Measurements from ENCODE around the gene DHX30. TPM values are rescaled to one million over a fixed set of nuclear protein-coding genes. Genes with fewer than 3 reads are reported as not detected.
A peak's percentile ranks its signal among the peaks of the same experiment; 100 is the strongest.

DHX30 gene
- total RNA-seq, 2 experiments from 2014 or later = 84.8 to 95.6 TPM

DNA sequence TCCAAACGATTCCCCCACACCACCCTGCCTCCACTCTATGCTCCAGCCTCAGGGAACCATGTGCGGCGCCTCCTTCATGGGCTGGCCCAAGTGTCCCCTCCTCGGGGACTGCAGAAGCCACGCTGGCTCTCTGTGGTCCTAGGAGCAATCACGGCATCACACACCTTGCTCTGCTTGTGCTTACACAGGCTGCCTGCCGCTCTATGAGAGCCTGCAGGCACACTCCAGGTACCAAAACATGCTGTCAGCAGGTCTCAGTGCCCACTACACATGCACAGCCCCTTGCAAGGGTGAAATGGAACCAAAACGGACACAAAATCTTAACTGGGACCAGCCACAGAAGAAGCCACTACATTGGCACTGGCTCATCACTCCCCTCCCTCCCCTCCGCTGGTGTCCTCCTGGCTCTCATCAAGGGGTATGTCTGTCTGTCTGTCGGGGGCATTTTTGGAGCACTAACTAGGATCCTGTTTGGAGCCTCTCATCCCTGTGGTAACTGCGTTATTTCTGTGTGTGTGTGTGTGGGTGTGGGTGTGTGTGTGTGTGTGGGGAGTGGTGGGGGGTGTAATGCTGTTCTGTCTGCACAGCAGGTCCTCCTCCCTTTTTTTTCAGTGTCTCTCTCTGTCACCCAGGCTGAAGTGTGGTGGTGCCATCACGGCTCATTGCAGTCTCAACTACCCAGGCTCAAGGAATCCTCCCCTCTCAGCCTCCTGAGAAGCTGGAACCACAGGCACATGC is 60.6 kb downstream of the DHX30 start:
- CTCF ChIA-PET = interaction anchor here (1.4 kb wide), 1 partner anchor 26 kb away, joined by 4 read pairs; no protein-coding TSS in a partner anchor
- peaks cover 8% of the 10 kb centered on the region for H3K36me3 Mint-ChIP-seq
- no peaks in the 10 kb centered on the region for H3K27me3 Mint-ChIP-seq
- DNase-seq (no peak), ATAC-seq (no peak)
- no peak overlapping the region for H3K4me3 Mint-ChIP-seq
- H3K4me1 Mint-ChIP-seq = no peaks in the 10 kb centered on the region
- no peaks in the 10 kb centered on the region for H3K9me3 Mint-ChIP-seq (ENCODE audit: low read depth)
- no peak overlapping the region for H3K27ac Mint-ChIP-seq

DNA sequence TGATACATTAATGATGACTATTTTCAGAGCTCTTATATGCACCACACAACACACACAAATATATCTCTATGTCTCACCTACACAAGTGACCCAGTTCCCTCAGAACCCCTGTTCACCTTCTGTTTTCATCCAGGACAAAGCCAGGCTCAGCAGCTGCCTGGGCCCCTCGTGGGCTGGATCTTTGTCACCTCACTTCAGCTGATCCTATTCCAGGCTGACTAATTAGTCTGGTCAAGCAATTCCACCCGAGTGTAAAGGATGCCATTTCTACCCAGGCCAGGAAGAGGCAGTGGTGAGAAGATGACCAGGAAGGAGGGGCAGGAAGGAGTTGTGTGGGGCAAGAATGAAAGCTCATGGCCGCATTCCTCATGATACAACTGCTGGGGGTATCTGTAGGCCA is 62.3 kb downstream of the DHX30 start:
- DNase-seq (no peak), ATAC-seq (no peak)
- Mint-ChIP-seq H3K36me3 (peaks cover 18% of the 10 kb centered on the region), H3K27ac (no peak overlapping the region), H3K9me3 (ENCODE audit: low read depth) (no peaks in the 10 kb centered on the region), H3K4me3 (no peak overlapping the region), H3K27me3 (no peaks in the 10 kb centered on the region), H3K4me1 (no peaks in the 10 kb centered on the region)
- CTCF ChIA-PET = interaction anchor here (1.3 to 1.7 kb wide), 3 partner anchors 28 to 125 kb away, joined by 3 to 4 read pairs (median 3); no protein-coding TSS in a partner anchor

DNA sequence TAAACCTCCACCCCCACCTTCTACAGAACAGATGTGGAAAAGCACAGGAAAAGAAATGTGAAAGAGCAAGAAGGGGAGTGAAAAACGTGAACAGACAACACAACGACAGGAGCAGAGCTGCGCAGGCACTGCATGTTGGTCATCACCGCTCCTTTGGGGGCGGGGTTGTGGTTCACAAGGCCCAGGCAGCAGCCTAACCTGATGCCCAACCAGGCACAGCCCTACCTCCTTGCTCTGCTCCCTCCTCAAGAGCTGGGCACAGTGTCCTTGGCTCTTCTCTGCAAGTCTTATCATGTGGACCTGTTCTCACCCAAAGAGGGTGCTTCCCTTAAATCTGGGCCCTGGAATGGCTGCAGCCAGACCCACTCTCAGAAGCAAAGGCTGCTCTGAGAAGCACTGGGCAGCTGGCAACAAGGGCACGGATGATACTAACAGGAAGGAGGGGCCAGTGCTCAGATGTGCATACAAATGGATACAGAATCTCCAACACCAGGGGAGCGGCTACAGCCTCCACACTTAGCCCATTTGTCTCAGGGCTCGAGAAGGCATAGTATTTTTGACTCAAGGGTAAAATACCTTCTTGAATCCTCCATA is 64.6 kb downstream of the DHX30 start:
- CTCF ChIA-PET = interaction anchor here (1.6 kb wide), 1 partner anchor 159 kb away, joined by 4 read pairs; no protein-coding TSS in a partner anchor
- no peak for ATAC-seq
- H3K9me3 Mint-ChIP-seq (ENCODE audit: low read depth) = no peaks in the 10 kb centered on the region
- H3K4me3 Mint-ChIP-seq = no peak overlapping the region
- H3K27ac Mint-ChIP-seq = no peak overlapping the region
- H3K27me3 Mint-ChIP-seq = no peaks in the 10 kb centered on the region
- peaks cover 33% of the 10 kb centered on the region for H3K36me3 Mint-ChIP-seq
- no peaks in the 10 kb centered on the region for H3K4me1 Mint-ChIP-seq
- no peak for DNase-seq

DNA sequence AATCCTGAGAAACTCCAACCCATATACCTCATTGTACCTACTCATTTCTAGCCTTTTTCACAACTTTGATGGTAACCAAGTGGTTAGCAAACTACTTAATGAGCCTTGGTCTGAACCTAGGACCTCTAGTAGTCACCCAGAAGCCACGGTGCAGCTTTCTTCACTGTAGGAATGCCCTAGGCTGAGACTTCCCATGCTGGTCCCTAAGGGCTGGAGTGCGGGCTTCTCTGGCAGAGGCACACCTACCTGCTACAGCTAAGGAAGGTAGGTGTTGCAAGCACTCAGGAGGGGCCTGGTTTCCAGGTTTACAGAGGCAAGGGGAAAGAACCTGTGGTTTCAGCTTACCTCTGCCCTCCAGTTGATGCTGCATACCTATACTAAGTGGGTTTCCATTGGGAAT is 65.4 kb downstream of the DHX30 start:
- Mint-ChIP-seq H3K4me3 (no peak overlapping the region), H3K27ac (no peak overlapping the region), H3K27me3 (no peaks in the 10 kb centered on the region), H3K9me3 (ENCODE audit: low read depth) (no peaks in the 10 kb centered on the region), H3K4me1 (no peaks in the 10 kb centered on the region), H3K36me3 (peaks cover 33% of the 10 kb centered on the region)
- DNase-seq = no peak
- CTCF ChIA-PET = no interaction called here
- no peak for ATAC-seq

DNA sequence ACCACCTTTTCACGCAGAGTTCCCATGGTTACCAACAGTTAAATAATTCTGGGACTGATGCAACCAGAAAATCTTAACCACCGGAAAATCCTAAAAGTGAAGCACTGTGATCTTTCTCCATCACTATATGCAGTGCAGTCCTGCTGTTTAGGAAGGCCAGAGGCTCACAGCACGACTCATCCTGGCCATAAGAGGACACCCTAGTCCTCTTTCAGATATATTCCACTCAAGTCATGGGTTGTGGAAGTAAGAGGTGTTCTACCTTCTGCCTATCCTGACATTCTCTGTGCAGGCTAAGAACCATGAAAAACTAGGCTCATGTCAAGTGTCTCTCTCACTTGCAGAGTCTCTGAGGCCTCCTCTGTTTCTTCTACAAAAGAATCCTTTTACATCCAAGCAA is 67.2 kb downstream of the DHX30 start:
- CTCF ChIA-PET = interaction anchor here (1.3 kb wide), 1 partner anchor 33 kb away, joined by 3 read pairs; no protein-coding TSS in a partner anchor

DNA sequence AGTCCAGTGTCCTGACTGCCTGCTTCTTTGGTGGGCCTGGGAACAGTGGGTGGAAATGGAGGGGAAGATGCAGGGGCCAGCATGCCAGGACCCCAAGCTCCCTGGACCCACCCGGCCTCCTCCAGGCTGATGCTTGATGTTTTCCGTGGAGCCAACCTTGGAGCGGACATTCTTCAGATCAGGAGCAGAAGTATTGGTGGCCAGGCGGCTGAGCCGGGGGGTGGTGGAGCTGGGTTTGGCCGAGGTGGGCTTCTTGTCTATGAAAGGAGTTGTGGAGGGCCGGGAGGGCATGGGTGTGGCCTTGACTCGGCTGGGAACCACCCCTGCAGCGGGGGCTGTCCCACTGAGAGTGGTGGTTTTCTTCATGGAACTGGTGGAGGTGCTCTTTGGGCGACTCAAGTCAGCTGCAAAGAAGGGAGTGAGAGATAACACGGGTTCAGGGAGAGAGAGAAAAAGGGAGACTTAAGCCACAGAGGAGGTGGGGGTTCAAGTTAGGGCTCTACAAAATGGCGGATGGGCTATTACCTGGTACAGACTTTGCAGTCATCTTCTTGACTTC is 67.8 kb downstream of the DHX30 start:
- ATAC-seq = no peak
- CTCF ChIA-PET = interaction anchor here (1.2 kb wide), 1 partner anchor 281 kb away, joined by 3 read pairs; no protein-coding TSS in a partner anchor
- H3K27ac Mint-ChIP-seq = no peak overlapping the region
- no peak overlapping the region for H3K4me3 Mint-ChIP-seq
- no peaks in the 10 kb centered on the region for H3K9me3 Mint-ChIP-seq (ENCODE audit: low read depth)
- no peaks in the 10 kb centered on the region for H3K27me3 Mint-ChIP-seq
- no peaks in the 10 kb centered on the region for H3K4me1 Mint-ChIP-seq
- H3K36me3 Mint-ChIP-seq = peaks cover 37% of the 10 kb centered on the region
- DNase-seq = no peak

More for the DNA sequence above, 67.2 kb downstream of the DHX30 start:
- no peak for DNase-seq
- Mint-ChIP-seq H3K36me3 (peaks cover 35% of the 10 kb centered on the region), H3K4me1 (no peaks in the 10 kb centered on the region), H3K27ac (no peak overlapping the region), H3K4me3 (no peak overlapping the region), H3K9me3 (ENCODE audit: low read depth) (no peaks in the 10 kb centered on the region), H3K27me3 (no peaks in the 10 kb centered on the region)
- ATAC-seq = no peak

DNA sequence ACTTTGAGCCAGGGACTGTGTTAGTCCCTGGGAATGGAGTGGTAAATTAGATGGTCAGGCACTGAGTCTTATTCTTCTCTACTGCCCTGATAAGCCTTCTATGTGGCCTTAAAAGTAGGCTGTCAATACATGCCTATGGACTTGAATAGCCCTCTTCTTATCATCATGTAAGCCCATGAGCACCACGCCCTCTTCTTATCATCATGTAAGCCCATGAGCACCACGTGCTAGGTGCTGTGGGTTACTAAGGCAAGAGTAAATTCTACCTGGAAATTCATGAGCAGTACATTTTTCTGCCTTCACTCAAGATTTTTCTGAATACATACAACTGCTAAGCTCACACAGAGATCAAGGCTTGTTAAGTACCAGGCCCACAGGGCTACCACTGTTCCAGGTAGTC is 68.5 kb downstream of the DHX30 start:
- Mint-ChIP-seq H3K4me1 (no peaks in the 10 kb centered on the region), H3K9me3 (ENCODE audit: low read depth) (no peaks in the 10 kb centered on the region), H3K27me3 (no peaks in the 10 kb centered on the region), H3K27ac (no peak overlapping the region), H3K36me3 (peaks cover 35% of the 10 kb centered on the region), H3K4me3 (no peak overlapping the region)
- CTCF ChIA-PET = interaction anchor here (1.2 kb wide), 1 partner anchor 280 kb away, joined by 3 read pairs; no protein-coding TSS in a partner anchor
- ATAC-seq (no peak), DNase-seq (no peak)

DNA sequence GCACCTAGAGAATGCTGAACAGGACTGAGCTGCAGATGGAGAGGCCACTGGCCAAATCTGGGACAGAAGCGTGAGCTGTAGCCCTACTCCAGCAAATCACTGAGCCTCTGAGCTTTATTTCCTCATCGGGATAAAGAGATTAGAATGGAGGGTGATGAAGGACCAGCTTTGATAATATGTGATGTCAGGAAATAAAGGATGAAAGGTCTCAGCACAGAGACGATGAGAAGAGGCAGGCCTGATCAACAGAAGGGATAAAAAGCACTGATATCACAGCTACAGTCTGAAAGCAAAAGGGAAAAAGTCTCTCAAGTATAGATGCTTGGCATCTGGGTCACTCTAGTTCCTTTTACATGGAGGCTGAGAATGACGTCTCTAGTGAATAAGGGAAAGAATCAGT is 70.0 kb downstream of the DHX30 start:
- no peaks in the 10 kb centered on the region for H3K27me3 Mint-ChIP-seq
- ATAC-seq = no peak
- no peak overlapping the region for H3K27ac Mint-ChIP-seq
- no peak for DNase-seq
- H3K4me1 Mint-ChIP-seq = peaks cover 11% of the 10 kb centered on the region
- no peaks in the 10 kb centered on the region for H3K9me3 Mint-ChIP-seq (ENCODE audit: low read depth)
- H3K36me3 Mint-ChIP-seq = peaks cover 31% of the 10 kb centered on the region
- no peak overlapping the region for H3K4me3 Mint-ChIP-seq
- CTCF ChIA-PET = interaction anchor here (0.6 to 1.1 kb wide), 2 partner anchors 188 to 278 kb away, joined by 3 read pairs; no protein-coding TSS in a partner anchor

DNA sequence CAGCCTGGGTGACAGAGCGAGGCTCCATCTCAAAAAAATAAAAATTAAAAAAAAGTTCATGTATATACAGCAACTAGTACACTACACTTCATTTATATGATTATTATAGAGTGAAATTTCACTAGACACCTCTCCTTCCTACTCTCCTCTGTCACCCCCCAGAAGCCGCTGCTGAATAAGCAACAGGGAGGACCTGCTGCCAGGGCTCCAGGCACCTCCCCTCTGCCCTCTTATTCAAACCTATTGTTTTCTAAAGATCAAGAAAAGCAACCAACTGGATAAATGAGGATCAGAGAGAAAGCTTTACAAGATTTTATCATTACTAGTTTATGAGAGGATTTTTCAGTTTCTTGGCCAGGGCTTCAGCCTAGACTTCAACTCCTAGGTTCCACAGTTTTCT is 71.5 kb downstream of the DHX30 start:
- CTCF ChIA-PET = no interaction called here
- H3K27ac Mint-ChIP-seq = no peak overlapping the region
- ATAC-seq = no peak
- H3K4me1 Mint-ChIP-seq = peaks cover 12% of the 10 kb centered on the region
- H3K4me3 Mint-ChIP-seq = no peak overlapping the region
- H3K36me3 Mint-ChIP-seq = peaks cover 28% of the 10 kb centered on the region
- no peaks in the 10 kb centered on the region for H3K9me3 Mint-ChIP-seq (ENCODE audit: low read depth)
- DNase-seq = no peak
- H3K27me3 Mint-ChIP-seq = no peaks in the 10 kb centered on the region

DNA sequence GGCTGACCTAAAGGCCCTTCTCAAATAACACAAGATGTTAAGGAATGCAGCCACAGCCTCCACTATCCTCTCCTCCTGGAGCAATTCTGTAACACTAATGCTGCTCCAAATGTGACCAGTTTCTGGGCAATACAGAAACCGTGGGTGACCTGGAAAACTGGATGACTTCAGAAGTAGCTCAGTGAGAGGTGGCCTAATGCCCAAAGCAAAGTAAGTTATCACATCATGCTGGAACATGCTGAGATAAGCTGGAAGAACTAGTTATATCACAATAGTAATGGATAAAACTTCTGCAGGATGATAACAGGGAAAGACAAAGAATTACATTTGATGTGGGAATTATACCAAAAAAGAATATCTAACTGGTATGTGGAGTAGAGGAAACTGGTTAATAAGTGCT is 72.0 kb downstream of the DHX30 start:
- no peak overlapping the region for H3K27ac Mint-ChIP-seq
- H3K27me3 Mint-ChIP-seq = no peaks in the 10 kb centered on the region
- ATAC-seq (no peak), DNase-seq (no peak)
- CTCF ChIA-PET = no interaction called here
- H3K4me3 Mint-ChIP-seq = no peak overlapping the region
- H3K36me3 Mint-ChIP-seq = peaks cover 24% of the 10 kb centered on the region
- H3K4me1 Mint-ChIP-seq = peaks cover 12% of the 10 kb centered on the region
- no peaks in the 10 kb centered on the region for H3K9me3 Mint-ChIP-seq (ENCODE audit: low read depth)

DNA sequence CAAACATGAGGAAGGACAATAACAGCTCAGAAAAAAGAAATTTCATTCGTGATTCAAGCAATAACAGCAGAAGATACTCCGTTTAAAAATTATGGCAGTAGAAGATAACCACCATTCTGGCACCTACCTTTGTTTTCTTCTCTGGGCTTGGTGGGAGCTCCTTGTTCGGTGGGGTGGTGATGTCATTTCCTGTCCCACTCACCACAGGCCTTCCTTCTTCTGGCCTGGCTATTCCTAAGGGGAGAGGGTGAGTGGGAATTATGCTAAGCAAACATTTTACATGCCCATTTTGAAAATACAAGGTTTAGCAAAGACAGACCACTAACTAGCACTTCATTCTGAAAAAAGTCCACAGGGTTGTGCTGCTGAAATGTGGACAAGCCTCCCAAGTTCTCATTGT is 74.4 kb downstream of the DHX30 start:
- no peaks in the 10 kb centered on the region for H3K9me3 Mint-ChIP-seq (ENCODE audit: low read depth)
- CTCF ChIA-PET = interaction anchor here (1.4 kb wide), 1 partner anchor 53 kb away, joined by 4 read pairs; no protein-coding TSS in a partner anchor
- no peak for DNase-seq
- H3K36me3 Mint-ChIP-seq = peaks cover 9% of the 10 kb centered on the region
- peaks cover 12% of the 10 kb centered on the region for H3K4me1 Mint-ChIP-seq
- no peak for ATAC-seq
- H3K4me3 Mint-ChIP-seq = no peak overlapping the region
- peak overlapping the region; percentile 54 for H3K27ac Mint-ChIP-seq
- H3K27me3 Mint-ChIP-seq = no peaks in the 10 kb centered on the region

DNA sequence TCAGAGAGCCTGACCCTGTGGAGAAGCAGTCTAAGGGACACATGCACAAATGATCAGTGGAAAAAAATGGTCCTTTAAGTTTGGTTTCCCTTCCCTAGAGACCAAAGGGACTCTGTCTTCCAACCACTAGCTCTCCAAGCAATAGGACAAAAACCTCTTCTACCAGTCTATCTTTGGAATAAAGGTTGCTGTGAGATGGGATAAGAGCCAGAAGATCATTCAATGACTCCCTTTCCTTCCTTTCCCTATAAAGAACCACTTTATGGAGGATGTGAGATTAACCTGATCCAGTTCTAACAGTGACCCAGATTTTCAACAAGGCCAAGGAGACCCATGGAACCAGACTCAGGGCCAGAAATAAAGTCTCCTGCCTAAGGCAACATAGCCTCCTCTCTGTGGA is 74.8 kb downstream of the DHX30 start:
- Mint-ChIP-seq H3K27me3 (no peaks in the 10 kb centered on the region), H3K4me3 (no peak overlapping the region), H3K36me3 (peaks cover 6% of the 10 kb centered on the region), H3K27ac (no peak overlapping the region), H3K9me3 (ENCODE audit: low read depth) (no peaks in the 10 kb centered on the region), H3K4me1 (peaks cover 12% of the 10 kb centered on the region)
- DNase-seq = no peak
- no peak for ATAC-seq
- CTCF ChIA-PET = interaction anchor here (1.4 kb wide), 2 partner anchors 53 to 274 kb away, joined by 3 to 4 read pairs; no protein-coding TSS in a partner anchor

DNA sequence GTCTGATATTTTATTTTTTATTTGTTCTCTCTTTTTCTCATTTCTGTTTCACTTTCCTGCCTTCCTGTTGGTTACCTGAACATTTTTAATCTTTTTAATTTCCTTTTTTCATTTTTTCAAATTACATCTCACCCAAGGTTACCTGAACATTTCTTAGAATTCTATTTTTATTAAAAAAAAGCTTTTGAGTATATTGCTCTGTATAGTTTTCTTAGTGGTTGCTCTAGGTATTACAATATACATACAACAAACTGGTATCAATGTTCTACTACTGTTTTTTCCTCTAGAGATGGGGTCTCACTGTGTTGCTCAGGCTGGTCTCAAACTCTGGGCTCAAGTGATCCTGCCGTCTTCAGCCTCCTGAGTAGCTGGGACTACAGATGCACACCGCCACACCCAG is 79.4 kb downstream of the DHX30 start:
- peaks cover 19% of the 10 kb centered on the region for H3K36me3 Mint-ChIP-seq
- no peak overlapping the region for H3K27ac Mint-ChIP-seq
- CTCF ChIA-PET = interaction anchor here (0.7 to 1.4 kb wide), 5 partner anchors 10 to 108 kb away, joined by 3 to 4 read pairs (median 4); no protein-coding TSS in a partner anchor
- no peak overlapping the region for H3K4me3 Mint-ChIP-seq
- DNase-seq (no peak), ATAC-seq (no peak)
- no peaks in the 10 kb centered on the region for H3K9me3 Mint-ChIP-seq (ENCODE audit: low read depth)
- no peaks in the 10 kb centered on the region for H3K27me3 Mint-ChIP-seq
- peaks cover 23% of the 10 kb centered on the region for H3K4me1 Mint-ChIP-seq
